Stimulated activated CD4-positive, alpha-beta T cell treated with anti-CD3 and anti-CD28 coated beads, Interleukin-4, amount 100 ng/mL, for 4 hours (primary cell): ENCODE measurements around the gene RER1.

ENCODE experiments used
- DNase-seq, 2 experiments: peaks; one replicate each; pipeline ENCODE4 v3.0.0-alpha.2; 2020

Gene RER1

DNA sequence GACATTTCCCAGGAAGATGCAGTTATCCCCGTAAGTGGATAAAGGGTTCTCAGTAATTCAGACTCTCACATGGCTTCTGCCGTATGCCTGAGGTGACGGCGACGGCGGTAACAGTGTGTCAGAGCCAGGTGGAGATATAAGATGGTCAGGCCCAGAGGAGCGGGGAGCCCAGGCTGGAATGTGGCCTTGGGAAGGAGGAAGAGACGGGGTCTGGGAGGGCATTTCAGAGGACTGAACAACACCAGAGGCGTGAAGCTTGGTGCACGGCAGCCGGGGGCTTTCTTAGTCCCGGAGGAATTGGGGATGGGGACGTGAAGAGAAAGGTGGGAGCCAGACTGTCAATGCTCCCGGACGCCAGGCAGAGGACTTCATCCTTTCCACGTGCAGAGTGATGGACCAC is 1.0 kb downstream of the RER1 start:
- DNase-seq: no peak

DNA sequence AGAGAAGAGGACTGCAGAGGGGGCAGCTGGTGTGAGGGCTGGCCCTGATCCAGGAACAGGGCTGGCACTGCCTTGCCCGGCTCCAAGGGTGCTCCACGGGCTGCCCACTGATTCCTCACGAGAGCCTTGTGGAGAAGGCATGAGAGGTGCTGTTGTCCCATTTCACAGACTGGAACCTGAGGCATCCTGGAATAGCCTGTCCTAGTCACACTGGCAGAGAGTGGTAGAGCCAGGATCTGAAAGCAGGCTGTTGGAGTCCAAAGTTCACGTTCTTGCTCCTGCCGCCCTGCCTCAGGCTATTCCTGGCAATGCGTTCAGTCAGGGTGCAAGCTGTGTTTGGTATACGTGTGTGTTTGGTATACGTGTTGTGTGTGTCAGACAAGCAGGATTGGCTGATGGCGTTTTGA is 1.8 kb downstream of the RER1 start:
- DNase-seq: no peak

- no peak for DNase-seq
Observed at GRCh38 chr1:2394220-2394619, 2.6 kb downstream of the RER1 start.

GRCh38 chr1:2394761-2395160 is 3.1 kb downstream of the RER1 start:
- no peak for DNase-seq

- no peak for DNase-seq
Observed at GRCh38 chr1:2395245-2395644, 3.6 kb downstream of the RER1 start.

GRCh38 chr1:2396059-2396458 is 4.4 kb downstream of the RER1 start:
- DNase-seq: no peak

DNA sequence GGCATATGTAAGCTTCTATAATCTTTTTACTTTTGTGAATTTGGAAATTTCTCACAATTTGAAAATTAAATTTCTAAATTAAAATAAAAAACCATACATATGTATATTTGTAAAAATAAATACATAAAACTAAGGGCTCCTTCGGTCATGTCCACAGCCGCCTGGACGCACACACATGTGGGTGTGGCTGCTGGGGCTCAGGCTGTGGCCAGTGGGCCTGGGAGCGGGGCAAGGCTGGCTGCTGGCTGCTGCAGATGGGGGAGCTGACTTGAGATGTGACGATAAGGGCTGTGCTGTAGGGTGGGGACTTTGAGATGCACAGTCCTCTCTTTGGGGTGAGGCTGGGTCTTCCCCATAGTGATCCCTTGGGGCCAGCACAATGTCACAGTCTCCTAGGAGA is 4.8 kb downstream of the RER1 start:
- no peak for DNase-seq

- DNase-seq: no peak
Observed at GRCh38 chr1:2397007-2397679, 5.5 kb downstream of the RER1 start.

DNA sequence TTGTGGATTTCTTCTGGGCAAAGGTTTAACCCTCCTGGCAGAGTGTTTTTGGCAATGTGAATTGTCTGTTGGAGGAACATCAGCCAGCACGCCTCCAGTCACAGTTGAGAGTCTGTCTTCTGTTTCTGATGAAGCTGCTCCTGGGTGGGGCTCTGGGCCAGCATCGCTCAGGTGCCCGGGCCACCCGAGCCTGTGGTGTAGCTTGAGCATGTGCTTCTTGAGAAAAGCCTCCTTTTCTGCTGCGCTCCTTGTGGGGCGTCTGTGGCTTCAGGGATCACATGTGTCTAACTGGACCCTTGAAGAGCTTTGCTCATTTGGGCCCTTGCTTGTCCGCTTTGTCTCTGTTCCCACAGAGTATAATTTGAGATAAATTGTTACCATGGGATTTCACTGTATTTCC is 7.2 kb downstream of the RER1 start:
- no peak for DNase-seq

DNA sequence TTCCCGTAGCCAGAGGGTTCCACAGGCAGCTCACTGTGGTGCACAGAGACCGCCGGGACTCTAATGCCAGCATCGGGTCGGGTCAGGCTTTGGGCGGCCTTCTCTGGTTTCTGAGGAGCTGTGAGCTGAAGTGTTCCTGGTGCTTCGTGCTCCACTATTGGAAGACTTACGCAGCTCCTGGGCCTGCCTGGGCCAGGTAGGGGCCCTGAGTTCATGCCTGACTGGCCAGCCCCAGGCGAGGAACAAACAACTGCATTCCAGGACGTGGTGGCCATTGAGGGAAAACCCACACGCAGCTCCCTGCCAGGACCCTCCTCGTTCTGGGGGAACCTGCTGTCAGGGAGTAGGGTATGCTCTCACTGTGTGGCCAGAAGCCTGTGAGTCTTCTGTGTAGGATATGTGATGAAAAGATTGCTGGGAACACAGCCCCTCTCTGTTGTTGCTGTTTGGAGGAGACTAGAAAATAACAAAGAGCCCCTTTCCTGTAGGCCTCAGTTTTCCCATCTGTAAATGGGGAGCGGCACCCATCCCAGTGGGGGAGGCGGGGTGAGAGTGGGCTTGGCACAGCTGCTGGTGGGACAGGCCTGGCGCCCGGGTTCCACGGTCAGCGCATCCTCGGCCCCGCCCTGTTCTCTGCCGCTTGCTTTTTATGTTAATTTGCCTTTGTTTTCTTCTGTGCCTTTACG is 8.4 kb downstream of the RER1 start:
- DNase-seq: no peak

GRCh38 chr1:2400576-2400909 is 8.9 kb downstream of the RER1 start:
- DNase-seq: no peak

DNA sequence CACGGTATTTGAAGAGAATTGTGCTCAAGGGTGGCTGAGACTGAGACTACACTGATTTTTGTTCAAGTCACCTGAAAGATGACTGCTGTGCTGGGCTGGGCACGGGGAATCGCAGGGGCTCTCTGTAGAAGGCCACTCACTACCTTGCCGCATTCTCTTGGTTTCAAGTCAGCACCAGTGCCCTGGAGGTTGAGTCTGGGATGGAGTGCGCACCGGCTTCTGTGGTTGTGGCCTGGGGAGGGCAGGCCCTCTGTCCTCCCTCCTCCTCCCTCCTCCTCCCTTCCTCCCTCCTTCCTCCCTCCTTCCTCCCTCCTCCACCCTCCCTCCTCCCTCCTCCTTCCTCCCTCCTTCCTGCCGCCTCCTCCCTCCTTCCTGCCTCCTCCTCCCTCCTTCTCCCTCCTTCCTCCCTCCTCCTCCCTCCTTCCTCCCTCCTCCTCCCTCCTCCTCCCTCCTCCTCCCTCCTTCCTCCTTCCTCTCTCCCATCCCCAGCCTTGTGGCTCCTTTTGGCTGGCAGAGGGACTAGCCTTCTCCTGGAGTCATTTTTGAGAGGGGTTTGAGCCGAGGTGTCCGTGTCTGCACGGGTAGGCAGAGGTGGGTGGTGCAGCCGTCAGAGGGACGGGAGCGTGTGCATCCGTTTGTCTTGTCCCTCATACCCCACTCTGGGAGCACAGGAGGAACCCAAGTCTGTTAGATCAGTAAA is 9.5 kb downstream of the RER1 start:
- DNase-seq: no peak

- DNase-seq: no peak
Observed at GRCh38 chr1:2402420-2402819, 10.8 kb downstream of the RER1 start.

- DNase-seq: no peak
Observed at GRCh38 chr1:2403273-2403672, 11.6 kb downstream of the RER1 start.

DNA sequence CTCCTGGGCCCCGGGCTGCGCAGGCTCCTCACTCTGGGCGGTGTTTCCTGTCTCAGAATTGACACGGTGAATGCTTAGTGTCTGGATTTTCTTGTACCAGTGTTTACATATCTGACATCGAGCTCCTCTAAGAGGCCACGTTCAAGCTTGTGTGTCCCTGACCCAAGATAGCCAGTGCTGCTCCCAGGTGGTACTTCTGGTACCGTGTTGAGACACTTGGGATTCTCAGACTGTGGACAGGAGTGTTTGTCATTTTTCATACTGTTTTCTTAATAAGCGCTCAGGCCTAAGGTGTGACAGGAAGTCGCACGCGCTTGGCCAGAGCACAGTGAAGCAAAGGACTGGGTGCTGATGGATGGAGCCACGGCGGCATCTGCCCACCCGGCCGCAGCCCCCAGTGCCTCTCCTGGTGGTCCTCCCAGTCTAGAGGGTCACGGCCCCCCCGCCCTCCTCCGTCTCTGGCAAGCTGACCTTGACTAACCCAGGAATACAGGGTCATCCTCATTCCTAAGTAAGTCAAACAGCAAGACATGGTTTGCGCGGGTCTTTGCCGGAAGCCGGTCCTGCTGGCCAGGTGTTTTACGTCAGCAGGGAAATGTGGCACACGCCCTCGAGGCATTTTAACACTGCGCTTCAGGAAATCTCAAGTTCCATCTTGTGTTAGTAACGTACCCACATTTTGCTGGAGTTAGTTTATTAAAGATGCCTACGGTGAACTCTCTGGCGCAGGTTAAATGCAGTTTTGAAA is 12.7 kb downstream of the RER1 start:
- DNase-seq: no peak

GRCh38 chr1:2404890-2405511 is 13.4 kb downstream of the RER1 start:
- DNase-seq: no peak

- no peak for DNase-seq
Observed at GRCh38 chr1:2405588-2406295, 14.1 kb downstream of the RER1 start.

GRCh38 chr1:2406451-2407041 is 14.9 kb downstream of the RER1 start:
- no peak for DNase-seq

- DNase-seq: no peak
Observed at GRCh38 chr1:2407166-2407990, 15.7 kb downstream of the RER1 start.

DNA sequence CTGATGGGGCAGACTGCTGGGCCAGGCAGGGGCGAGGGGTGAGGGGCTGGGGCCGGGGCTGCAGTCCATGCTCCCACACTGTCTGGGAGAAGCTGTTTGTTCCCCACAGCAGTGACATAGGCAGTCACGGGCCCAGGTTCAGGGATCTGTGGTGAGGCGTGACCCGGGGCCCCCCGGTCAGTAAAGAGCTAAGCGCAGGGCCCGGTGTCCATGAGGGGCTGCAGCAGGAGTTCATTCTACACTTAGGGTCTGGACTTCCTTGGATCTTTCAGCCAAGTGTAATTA is 16.3 kb downstream of the RER1 start:
- no peak for DNase-seq

DNA sequence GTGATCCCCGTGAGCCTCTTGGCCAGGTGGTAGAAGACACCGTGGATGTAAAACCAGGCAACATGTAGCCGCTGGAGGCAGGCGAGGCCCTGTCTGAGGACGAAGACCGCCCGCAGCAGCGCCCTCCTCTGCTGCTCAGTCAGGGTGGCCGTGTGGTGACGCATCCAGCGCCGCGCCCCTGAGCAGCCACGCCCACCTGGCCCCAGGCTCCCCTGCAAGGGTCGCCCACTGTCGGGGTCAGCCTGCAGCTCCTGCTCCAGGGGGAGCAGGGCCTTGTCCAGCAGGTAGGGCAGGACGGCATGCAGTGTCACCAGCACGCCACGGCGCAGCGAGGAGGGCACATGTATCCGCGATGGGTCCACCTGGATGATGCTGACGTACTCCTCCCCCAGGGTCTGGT is 16.8 kb downstream of the RER1 start:
- DNase-seq: no peak
